OCI-LY7 (cell line): ENCODE results near the gene SH3BGR. TPM values are rescaled to one million over a fixed set of nuclear protein-coding genes. Genes with fewer than 3 reads are reported as not detected.

Experiments used
- BruUV-seq: library from RNA; stranded (reverse); fragments of 400-500 nt; replicated peaks from 2 replicates; lab custom pipeline; 2021; lab: Mats Ljungman, UMichigan
- CTCF ChIA-PET: fragments of 300-600 bp; sonication (Branson Sonifier 250); formaldehyde crosslinking; loops from one replicate; lab custom pipeline; 2022; ENCODE audit warnings: antibody characterized with exemption; ENCODE audit not compliant: unreplicated experiment; lab: Charles Lee
- POLR2A ChIA-PET: fragments of 300-600 bp; sonication (Branson Sonifier 250); formaldehyde crosslinking; loops from one replicate; lab custom pipeline; 2022; ENCODE audit warnings: antibody characterized with exemption; lab: Charles Lee
- DNase-seq: peaks from one replicate; pipeline ENCODE4 v3.0.0-alpha.2; 2015; ENCODE audit warnings: low spot score
- H2AFZ ChIP-seq: fragments of 200-600 bp; sonication (generic), shearing (Covaris generic); 2 replicates; pipeline ENCODE4 v1.6.1; 2014; ENCODE audit warnings: mild to moderate bottlenecking, antibody characterized with exemption, low read length, moderate library complexity
- H3K27ac ChIP-seq: fragments of 200-600 bp; sonication (generic); 2 replicates; pipeline ENCODE4 v1.5.1; 2014; ENCODE audit warnings: mixed run types, low read depth, mild to moderate bottlenecking, moderate library complexity, low read length, inconsistent platforms; ENCODE audit not compliant: poor library complexity, severe bottlenecking
- H3K36me3 ChIP-seq: fragments of 200-600 bp; sonication (generic); 2 replicates; pipeline ENCODE4 v1.6.1; 2014; ENCODE audit warnings: mild to moderate bottlenecking, antibody characterized with exemption, low read length, moderate library complexity, mixed read lengths; ENCODE audit not compliant: insufficient read depth
- H3K4me1 ChIP-seq: fragments of 200-600 bp; sonication (generic); 2 replicates; pipeline ENCODE4 v1.5.1; 2014; ENCODE audit warnings: mild to moderate bottlenecking, low read length; ENCODE audit not compliant: insufficient read depth, poor library complexity, severe bottlenecking
- H3K4me2 ChIP-seq: fragments of 200-600 bp; sonication (generic); 2 replicates; pipeline ENCODE4 v1.6.1; 2014; ENCODE audit warnings: mild to moderate bottlenecking, low read length
- H3K4me3 ChIP-seq: fragments of 200-600 bp; sonication (generic); 2 replicates; pipeline ENCODE4 v1.5.1; 2014; ENCODE audit warnings: mild to moderate bottlenecking, low read depth, low read length; ENCODE audit not compliant: poor library complexity, severe bottlenecking
- H3K79me2 ChIP-seq: fragments of 200-600 bp; sonication (generic); 2 replicates; pipeline ENCODE4 v1.6.1; 2016; ENCODE audit warnings: low read depth, mild to moderate bottlenecking, low read length, moderate library complexity, mixed read lengths; ENCODE audit not compliant: insufficient read depth
- H3K9me2 ChIP-seq: fragments of 200-600 bp; sonication (generic); 2 replicates; pipeline ENCODE4 v1.6.1; 2016; ENCODE audit warnings: mild to moderate bottlenecking, low read length, mixed read lengths; ENCODE audit not compliant: insufficient read depth
- H3K9me3 ChIP-seq: fragments of 200-600 bp; sonication (generic); 2 replicates; pipeline ENCODE4 v1.6.1; 2014; ENCODE audit warnings: mild to moderate bottlenecking, mixed run types, low read length, mixed read lengths
- H4K20me1 ChIP-seq: fragments of 200-600 bp; sonication (generic); 2 replicates; pipeline ENCODE4 v1.6.1; 2014; ENCODE audit warnings: mild to moderate bottlenecking, antibody characterized with exemption, low read length, moderate library complexity, mixed read lengths; ENCODE audit not compliant: insufficient read depth
- CTCF ChIP-seq: fragments of 200-600 bp; sonication (generic); conservative IDR thresholded peaks from 2 replicates; pipeline ENCODE4 v1.5.1; 2014; ENCODE audit warnings: mild to moderate bottlenecking, antibody characterized with exemption, low read length, moderate library complexity, mixed read lengths
- EZH2phosphoT487 ChIP-seq: fragments of 200-600 bp; sonication (generic); IDR thresholded peaks from 2 replicates; pipeline ENCODE4 v1.6.1; 2018; ENCODE audit warnings: low read depth, borderline replicate concordance, mild to moderate bottlenecking, mixed run types, antibody characterized with exemption, low read length, moderate library complexity, mixed read lengths
- intact Hi-C: fragments of 100-400 bp; cut with micrococcal nuclease; formaldehyde crosslinking; loops from one replicate; pipeline ENCODE4 v1.10.0; 2022; ENCODE audit not compliant: unreplicated experiment
- total RNA-seq, 2 experiments: library from RNA; depleted of rRNA in 1 of 2; stranded (reverse); fragments of >200 nt in 1 of 2; shearing (Covaris generic) in 1 of 2; gene quantifications; 2 replicates each; pipeline ENCODE4 v1.2.3, GENCODE V29; 2014 to 2022

Gene SH3BGR
- total RNA-seq, 2 experiments from 2014 or later: 5.4 TPM; not detected in 1

GRCh38 chr21:39555911-39556590 lies 104.3 kb downstream of the SH3BGR start:
- no peak for TF ChIP-seq CTCF
- no peak for TF ChIP-seq EZH2phosphoT487
- Histone ChIP-seq H3K4me3 (no peak overlapping the region), H3K4me2 (no peak overlapping the region), H2AFZ (no peak overlapping the region), H3K36me3 (no peaks in the 10 kb centered on the region), H3K27ac (no peak overlapping the region), H4K20me1 (no peaks in the 10 kb centered on the region), H3K79me2 (no peaks in the 10 kb centered on the region), H3K9me2 (no peaks in the 10 kb centered on the region), H3K4me1 (no peaks in the 10 kb centered on the region), H3K9me3 (no peaks in the 10 kb centered on the region)
- CTCF ChIA-PET: no interaction called here
- POLR2A ChIA-PET: no interaction called here
- intact Hi-C loops: no loop called here
- DNase-seq: no peak
- no TSS peak for BruUV-seq

GRCh38 chr21:39559511-39559910 lies 107.7 kb downstream of the SH3BGR start:
- Histone ChIP-seq H3K36me3 (no peaks in the 10 kb centered on the region), H3K27ac (no peak overlapping the region), H4K20me1 (no peaks in the 10 kb centered on the region), H3K4me1 (no peaks in the 10 kb centered on the region), H3K4me3 (no peak overlapping the region), H3K9me3 (no peaks in the 10 kb centered on the region), H2AFZ (no peak overlapping the region), H3K79me2 (no peaks in the 10 kb centered on the region), H3K4me2 (no peak overlapping the region), H3K9me2 (no peaks in the 10 kb centered on the region)
- intact Hi-C loops: no loop called here
- no peak for TF ChIP-seq CTCF
- TF ChIP-seq EZH2phosphoT487: no peak
- BruUV-seq: no TSS peak
- ChIA-PET CTCF (no interaction called here), POLR2A (no interaction called here)
- no peak for DNase-seq

- Histone ChIP-seq H2AFZ (no peak overlapping the region), H3K4me1 (no peaks in the 10 kb centered on the region), H3K9me2 (no peaks in the 10 kb centered on the region), H3K4me2 (no peak overlapping the region), H3K9me3 (no peaks in the 10 kb centered on the region), H3K79me2 (no peaks in the 10 kb centered on the region), H4K20me1 (no peaks in the 10 kb centered on the region), H3K36me3 (no peaks in the 10 kb centered on the region), H3K27ac (no peak overlapping the region), H3K4me3 (no peak overlapping the region)
- no TSS peak for BruUV-seq
- intact Hi-C loops: no loop called here
- no peak for TF ChIP-seq CTCF
- no peak for TF ChIP-seq EZH2phosphoT487
- ChIA-PET CTCF (no interaction called here), POLR2A (no interaction called here)
- DNase-seq: no peak
These were observed 109.4 kb downstream of the SH3BGR start for GRCh38 chr21:39561140-39561539.
